Caco-2 (cell line): Measurements from ENCODE around the gene ARAP2. TPM values are rescaled to one million over a fixed set of nuclear protein-coding genes. Genes with fewer than 3 reads are reported as not detected.

Experiments used
- BruUV-seq: library from RNA; stranded (reverse); fragments of 400-500 nt; replicated peaks from 2 replicates; lab custom pipeline; 2021; lab: Mats Ljungman, UMichigan
- CTCF ChIA-PET: fragments of 300-600 bp; sonication (Branson Sonifier 250); formaldehyde crosslinking; loops from one replicate; lab custom pipeline; 2022; ENCODE audit warnings: antibody characterized with exemption; lab: Charles Lee
- POLR2A ChIA-PET: fragments of 300-600 bp; sonication (Branson Sonifier 250); formaldehyde crosslinking; loops from one replicate; lab custom pipeline; 2022; ENCODE audit warnings: antibody characterized with exemption; lab: Charles Lee
- DNase-seq, 2 experiments: peaks; one replicate each; pipeline versions ENCODE4 v3.0.0 to v3.0.0-alpha.2; 2020 to 2022
- H3K27me3 ChIP-seq: replicated peaks from 2 replicates; pipeline ENCODE4 v1.6.0; 2011; ENCODE audit warnings: low read length; ENCODE audit not compliant: control insufficient read depth, insufficient read depth
- H3K36me3 ChIP-seq: 2 replicates; pipeline ENCODE4 v1.5.1; 2011; ENCODE audit warnings: low read length; ENCODE audit not compliant: control insufficient read depth, insufficient read depth
- H3K4me1 ChIP-seq: fragments of 250-450 bp; sonication (Bioruptor Pico); 2 replicates; pipeline ENCODE4 v1.5.1; 2020; ENCODE audit warnings: mild to moderate bottlenecking
- H3K4me3 ChIP-seq: 2 replicates; pipeline ENCODE4 v1.5.1; 2011; ENCODE audit warnings: low read depth, mild to moderate bottlenecking, control low read depth, low read length
- H3K9me3 ChIP-seq: fragments of 250-450 bp; sonication (Bioruptor Pico); 2 replicates; pipeline ENCODE4 v1.5.1; 2020; ENCODE audit warnings: mild to moderate bottlenecking, moderate library complexity
- H3K27ac Mint-ChIP-seq: one replicate; pipeline ENCODE4 v1.8.0; 2022; ENCODE audit warnings: mixed read lengths; ENCODE audit not compliant: unreplicated experiment
- H3K27me3 Mint-ChIP-seq: one replicate; pipeline ENCODE4 v1.8.0; 2022; ENCODE audit warnings: mixed read lengths; ENCODE audit not compliant: insufficient read depth, unreplicated experiment
- H3K36me3 Mint-ChIP-seq: one replicate; pipeline ENCODE4 v1.8.0; 2022; ENCODE audit warnings: mild to moderate bottlenecking, mixed read lengths; ENCODE audit not compliant: insufficient read depth, unreplicated experiment
- H3K4me1 Mint-ChIP-seq: one replicate; pipeline ENCODE4 v1.8.0; 2022; ENCODE audit warnings: low read depth, mixed read lengths; ENCODE audit not compliant: unreplicated experiment
- H3K4me3 Mint-ChIP-seq: one replicate; pipeline ENCODE4 v1.8.0; 2022; ENCODE audit warnings: mild to moderate bottlenecking, moderate library complexity, mixed read lengths; ENCODE audit not compliant: unreplicated experiment
- H3K9me3 Mint-ChIP-seq: one replicate; pipeline ENCODE4 v1.8.0; 2022; ENCODE audit warnings: mixed read lengths; ENCODE audit not compliant: unreplicated experiment
- CTCF ChIP-seq, 2 experiments: fragments of 200-600 bp in 1 of 2; IDR thresholded peaks; 1 replicate in 1 of 2; 2 replicates in 1 of 2; pipeline versions ENCODE4 v1.5.1 to v1.8.0; 2011 to 2022; ENCODE audit warnings: antibody characterized with exemption in 1 of 2, control low read depth in 1 of 2, inconsistent platforms in 1 of 2, low read depth in 1 of 2, low read length in 1 of 2, mild to moderate bottlenecking in 1 of 2, moderate library complexity in 1 of 2; ENCODE audit not compliant: insufficient read depth in 1 of 2, severe bottlenecking in 1 of 2, unreplicated experiment in 1 of 2
- intact Hi-C: fragments of 100-400 bp; cut with micrococcal nuclease; formaldehyde crosslinking; loops from one replicate; pipeline ENCODE4 v1.10.0; 2022; ENCODE audit not compliant: unreplicated experiment
- total RNA-seq: library from RNA; stranded (reverse); gene quantifications from 2 replicates; pipeline ENCODE4 v1.2.3, GENCODE V29; 2022

Gene ARAP2
- total RNA-seq, 1 experiment from 2014 or later = 3.9 TPM

GRCh38 chr4:36043901-36044300, 200.4 kb downstream of the ARAP2 start:
- POLR2A ChIA-PET = no interaction called here
- H3K9me3 ChIP-seq = no peaks in the 10 kb centered on the region
- H3K36me3 Mint-ChIP-seq = no peaks in the 10 kb centered on the region
- H3K4me1 ChIP-seq = no peaks in the 10 kb centered on the region
- H3K27me3 Mint-ChIP-seq = peaks cover 3% of the 10 kb centered on the region
- no peaks in the 10 kb centered on the region for H3K4me1 Mint-ChIP-seq
- no peak for TF ChIP-seq CTCF (IDR thresholded peaks at IDR 0.05; ENCODE audit: insufficient read depth in 1 of 2, low read depth in 1 of 2, low read length in 1 of 2, severe bottlenecking in 1 of 2, unreplicated experiment in 1 of 2)
- H3K9me3 Mint-ChIP-seq = no peaks in the 10 kb centered on the region
- intact Hi-C loops = no loop called here
- H3K4me3 Mint-ChIP-seq = no peak overlapping the region
- no peak overlapping the region for H3K27ac Mint-ChIP-seq
- BruUV-seq = no TSS peak
- no peak overlapping the region for H3K4me3 ChIP-seq
- no peaks in the 10 kb centered on the region for H3K36me3 ChIP-seq
- no peak for DNase-seq
- CTCF ChIA-PET = no interaction called here
- H3K27me3 ChIP-seq = no peaks in the 10 kb centered on the region

- CTCF ChIA-PET = no interaction called here
- Mint-ChIP-seq H3K4me3 (no peak overlapping the region), H3K27me3 (peaks cover 3% of the 10 kb centered on the region), H3K4me1 (no peaks in the 10 kb centered on the region), H3K27ac (no peak overlapping the region), H3K36me3 (no peaks in the 10 kb centered on the region), H3K9me3 (no peaks in the 10 kb centered on the region)
- POLR2A ChIA-PET = no interaction called here
- H3K9me3 ChIP-seq = no peaks in the 10 kb centered on the region
- no peaks in the 10 kb centered on the region for H3K36me3 ChIP-seq
- no peak overlapping the region for H3K4me3 ChIP-seq
- TF ChIP-seq CTCF (IDR thresholded peaks at IDR 0.05; ENCODE audit: insufficient read depth in 1 of 2, low read depth in 1 of 2, low read length in 1 of 2, severe bottlenecking in 1 of 2, unreplicated experiment in 1 of 2) = no peak
- no TSS peak for BruUV-seq
- no peaks in the 10 kb centered on the region for H3K27me3 ChIP-seq
- DNase-seq = no peak
- no peaks in the 10 kb centered on the region for H3K4me1 ChIP-seq
- intact Hi-C loops = no loop called here
Observed at GRCh38 chr4:36043241-36043640, 201.1 kb downstream of the ARAP2 start.

- no peak for DNase-seq
- Mint-ChIP-seq H3K4me3 (no peak overlapping the region), H3K9me3 (no peaks in the 10 kb centered on the region), H3K4me1 (no peaks in the 10 kb centered on the region), H3K27ac (no peak overlapping the region), H3K27me3 (peaks cover 3% of the 10 kb centered on the region), H3K36me3 (no peaks in the 10 kb centered on the region)
- BruUV-seq = no TSS peak
- intact Hi-C loops = no loop called here
- H3K4me3 ChIP-seq = no peak overlapping the region
- no peak for TF ChIP-seq CTCF (IDR thresholded peaks at IDR 0.05; ENCODE audit: insufficient read depth in 1 of 2, low read depth in 1 of 2, low read length in 1 of 2, severe bottlenecking in 1 of 2, unreplicated experiment in 1 of 2)
- H3K36me3 ChIP-seq = no peaks in the 10 kb centered on the region
- no peaks in the 10 kb centered on the region for H3K4me1 ChIP-seq
- CTCF ChIA-PET = no interaction called here
- POLR2A ChIA-PET = no interaction called here
- no peaks in the 10 kb centered on the region for H3K9me3 ChIP-seq
- no peaks in the 10 kb centered on the region for H3K27me3 ChIP-seq
Observed at GRCh38 chr4:36042122-36042970, 202.0 kb downstream of the ARAP2 start.
